HEK293T (cell line): ENCODE measurements around the gene NKPD1.

Experiments
- CTCF ChIA-PET: fragments of 350-600 bp; formaldehyde crosslinking; extraction: SDS; loops from one replicate; lab custom pipeline; 2021; ENCODE audit warnings: antibody characterized with exemption, inconsistent platforms; lab: Yijun Ruan, JAX
- POLR2A ChIA-PET: fragments of 350-600 bp; formaldehyde crosslinking; extraction: SDS; loops from one replicate; lab custom pipeline; 2020; ENCODE audit warnings: antibody characterized with exemption, inconsistent platforms; lab: Yijun Ruan, JAX
- DNase-seq: peaks from one replicate; pipeline ENCODE4 v3.0.0; 2012; ENCODE audit warnings: mixed read lengths; ENCODE audit errors: extremely low spot score
- ARNT ChIP-seq: fragments of 450-650 bp; IDR thresholded peaks from 2 replicates; pipeline ENCODE4 v1.6.1; 2017; ENCODE audit warnings: mild to moderate bottlenecking
- BHLHE40 ChIP-seq: fragments of 450-650 bp; IDR thresholded peaks from 2 replicates; pipeline ENCODE4 v1.6.1; 2016; ENCODE audit warnings: mild to moderate bottlenecking, moderate library complexity, borderline replicate concordance
- CTBP1 ChIP-seq: fragments of 450-650 bp; IDR thresholded peaks from 2 replicates; pipeline ENCODE4 v1.6.1; 2016; ENCODE audit warnings: borderline replicate concordance
- ELF4 ChIP-seq: fragments of 450-650 bp; IDR thresholded peaks from 2 replicates; pipeline ENCODE4 v1.6.1; 2017; ENCODE audit warnings: antibody characterized with exemption
- FOXA1 ChIP-seq: fragments of 450-650 bp; IDR thresholded peaks from 2 replicates; pipeline ENCODE4 v1.6.1; 2016; ENCODE audit warnings: mild to moderate bottlenecking
- FOXK2 ChIP-seq: fragments of 450-650 bp; IDR thresholded peaks from 2 replicates; pipeline ENCODE4 v1.6.1; 2016; ENCODE audit warnings: mild to moderate bottlenecking
- FOXM1 ChIP-seq: fragments of 450-650 bp; IDR thresholded peaks from 2 replicates; pipeline ENCODE4 v1.6.1; 2017; ENCODE audit warnings: mild to moderate bottlenecking, borderline replicate concordance
- HDGF ChIP-seq: fragments of 450-650 bp; IDR thresholded peaks from 2 replicates; pipeline ENCODE4 v1.6.1; 2017; ENCODE audit warnings: antibody characterized with exemption, borderline replicate concordance
- L3MBTL2 ChIP-seq: fragments of 450-650 bp; conservative IDR thresholded peaks from 2 replicates; pipeline ENCODE4 v1.6.1; 2016; ENCODE audit warnings: mild to moderate bottlenecking
- LEF1 ChIP-seq: fragments of 450-650 bp; IDR thresholded peaks from 2 replicates; pipeline ENCODE4 v1.6.1; 2017; ENCODE audit warnings: mild to moderate bottlenecking, borderline replicate concordance
- NFRKB ChIP-seq: fragments of 450-650 bp; IDR thresholded peaks from 2 replicates; pipeline ENCODE4 v1.6.1; 2016; ENCODE audit warnings: mild to moderate bottlenecking, moderate library complexity
- PKNOX1 ChIP-seq: fragments of 450-650 bp; IDR thresholded peaks from 2 replicates; pipeline ENCODE4 v1.6.1; 2016
- SP1 ChIP-seq: fragments of 450-650 bp; IDR thresholded peaks from 2 replicates; pipeline ENCODE4 v1.6.1; 2017
- SUZ12 ChIP-seq: fragments of 450-650 bp; IDR thresholded peaks from 2 replicates; pipeline ENCODE4 v1.6.1; 2016; ENCODE audit warnings: mild to moderate bottlenecking
- TARDBP ChIP-seq: fragments of 450-650 bp; IDR thresholded peaks from 2 replicates; pipeline ENCODE4 v1.6.1; 2016
- ZNF384 ChIP-seq: fragments of 450-650 bp; IDR thresholded peaks from 2 replicates; pipeline ENCODE4 v1.6.1; 2016

The NKPD1 gene

GRCh38 chr19:45140144-45140503, 20.7 kb downstream of the NKPD1 start:
- ChIA-PET POLR2A (no interaction called here), CTCF (no interaction called here)
- no peak for DNase-seq
- TF ChIP-seq LEF1 (no peak), HDGF (no peak), CTBP1 (no peak), NFRKB (no peak), SP1 (no peak), ELF4 (no peak), ARNT (no peak), TARDBP (no peak), FOXA1 (no peak), ZNF384 (no peak), FOXM1 (no peak), SUZ12 (no peak), L3MBTL2 (no peak), PKNOX1 (no peak), FOXK2 (no peak), BHLHE40 (no peak)

GRCh38 chr19:45139286-45140143, 21.3 kb downstream of the NKPD1 start:
- ChIA-PET POLR2A (no interaction called here), CTCF (no interaction called here)

DNA sequence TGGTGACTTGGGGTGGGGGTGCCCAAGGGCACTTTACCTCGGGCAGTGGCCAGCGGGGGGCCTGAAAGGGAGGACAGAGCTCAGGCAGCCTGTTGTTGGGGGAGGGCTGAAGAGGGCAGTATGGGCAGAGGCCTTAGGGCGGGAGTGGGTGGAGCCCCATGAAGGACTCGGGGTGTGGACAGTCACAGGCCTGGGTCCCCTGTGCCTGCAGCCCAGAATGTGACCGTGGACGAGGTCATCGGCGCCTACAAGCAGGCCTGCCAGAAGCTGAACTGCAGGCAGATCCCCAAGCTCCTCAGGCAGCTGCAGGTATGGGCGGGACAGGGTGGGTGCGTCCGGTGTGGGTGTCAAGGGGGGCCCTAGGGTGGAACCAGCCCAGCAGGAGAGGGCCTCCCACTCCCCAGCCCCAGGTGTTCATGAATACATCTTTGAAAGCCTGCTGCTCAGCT, 22.5 kb downstream of the NKPD1 start:
- DNase-seq: no peak
- ChIA-PET CTCF (no interaction called here), POLR2A (no interaction called here)
- no peak for TF ChIP-seq FOXA1
- TF ChIP-seq SUZ12: no peak
- TF ChIP-seq ARNT: no peak
- no peak for TF ChIP-seq HDGF
- no peak for TF ChIP-seq SP1
- no peak for TF ChIP-seq FOXM1
- TF ChIP-seq NFRKB: no peak

More at GRCh38 chr19:45139286-45140143, 21.3 kb downstream of the NKPD1 start:
- no peak for TF ChIP-seq PKNOX1
- TF ChIP-seq ELF4: no peak
- TF ChIP-seq BHLHE40: no peak
- TF ChIP-seq FOXM1: no peak
- TF ChIP-seq CTBP1: no peak
- TF ChIP-seq SUZ12: no peak
- TF ChIP-seq FOXA1: no peak
- no peak for TF ChIP-seq FOXK2
- no peak for TF ChIP-seq SP1
- no peak for DNase-seq

DNA sequence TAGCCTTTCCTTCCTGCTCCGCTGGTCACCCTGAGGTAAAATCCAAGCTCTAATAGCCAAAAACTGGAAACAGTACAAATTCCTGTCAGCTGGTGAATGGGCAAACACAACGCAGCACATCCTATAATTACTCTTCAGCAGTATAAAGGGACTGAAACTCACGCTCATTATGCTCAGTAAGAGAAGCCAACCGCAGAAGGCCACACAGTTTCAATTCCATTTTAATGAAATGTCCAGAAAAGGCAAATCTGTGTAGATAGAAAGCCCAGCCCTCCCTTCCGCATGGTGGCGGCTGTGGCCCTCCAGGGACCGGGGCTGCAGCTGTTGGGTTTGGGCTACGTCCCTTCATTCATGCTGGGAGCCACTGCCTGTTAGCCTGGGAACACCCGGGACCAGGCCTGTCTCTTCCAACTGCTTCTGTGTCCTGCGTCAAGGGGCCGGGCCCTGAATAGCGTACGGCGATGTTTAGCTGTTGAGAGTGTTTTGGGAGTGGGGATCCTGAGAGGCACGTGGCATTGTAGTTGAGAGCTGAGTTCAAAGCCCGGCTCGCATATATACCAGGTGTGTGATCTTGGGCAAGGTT, 23.5 kb downstream of the NKPD1 start:
- no peak for TF ChIP-seq ZNF384
- no peak for TF ChIP-seq SP1
- no peak for TF ChIP-seq LEF1
- TF ChIP-seq ARNT: no peak
- no peak for TF ChIP-seq BHLHE40
- no peak for TF ChIP-seq HDGF
- no peak for TF ChIP-seq L3MBTL2
- TF ChIP-seq PKNOX1: no peak
- no peak for TF ChIP-seq TARDBP
- no peak for TF ChIP-seq FOXK2
- no peak for TF ChIP-seq SUZ12
- TF ChIP-seq NFRKB: no peak
- no peak for TF ChIP-seq ELF4
- TF ChIP-seq CTBP1: no peak
- TF ChIP-seq FOXA1: no peak
- CTCF ChIA-PET: no interaction called here
- DNase-seq: no peak
- POLR2A ChIA-PET: no interaction called here

DNA sequence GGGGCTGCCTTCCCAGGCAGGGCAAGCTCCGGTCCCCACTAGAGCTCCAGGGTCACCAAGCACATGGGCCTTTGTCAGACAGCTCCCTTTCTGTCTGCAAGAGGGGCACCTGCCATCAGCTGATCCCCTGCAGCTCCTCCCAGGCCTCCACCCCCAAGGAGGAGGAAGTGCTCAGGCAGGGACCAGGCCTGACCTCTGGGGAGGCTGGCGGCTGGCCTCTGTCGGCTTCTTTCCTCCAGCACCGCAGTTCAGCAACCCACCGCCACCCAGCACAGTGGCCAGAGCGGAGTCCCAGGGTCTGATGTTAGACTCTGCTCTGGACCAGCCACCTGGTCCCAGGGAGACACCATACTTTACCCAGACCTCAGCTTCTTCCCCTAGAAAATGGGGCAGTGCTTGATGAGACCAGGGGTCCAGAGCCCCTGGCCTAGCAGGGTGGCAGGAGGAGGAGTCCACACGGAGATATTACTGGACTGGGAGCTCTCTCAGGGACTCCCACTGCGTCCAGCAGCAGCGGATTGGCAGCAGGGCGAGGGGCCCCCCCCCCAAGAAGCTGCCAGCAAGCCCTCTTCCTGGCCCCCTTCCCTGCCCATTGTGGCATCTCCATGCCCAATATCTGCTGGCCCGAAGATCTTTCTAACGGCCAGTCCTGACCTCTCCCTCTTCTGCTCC, 24.1 kb downstream of the NKPD1 start:
- ChIA-PET POLR2A (no interaction called here), CTCF (no interaction called here)
- DNase-seq: no peak
- no peak for TF ChIP-seq CTBP1
- TF ChIP-seq HDGF: no peak
- TF ChIP-seq L3MBTL2: no peak
- no peak for TF ChIP-seq LEF1
- TF ChIP-seq ARNT: no peak
- no peak for TF ChIP-seq SP1
- TF ChIP-seq FOXM1: no peak
